Cardiac fibroblast (primary cell): ENCODE data around the gene C5orf58.
"Not testable (repeated sequence)": the region's sequence is repeated elsewhere in the genome, so short reads cannot be mapped to it uniquely, and the experiment has no call there.

Experiments used
- DNase-seq, 2 donors: peaks; one replicate each; pipeline versions ENCODE4 v3.0.0 to v3.0.0-alpha.2; 2010; ENCODE audit warnings: low read depth in 2 of 2
- H3K4me3 ChIP-seq, 2 donors: replicated peaks in 1 of 2; 1 replicate in 1 of 2; 2 replicates in 1 of 2; pipeline ENCODE4 v1.5.1; 2011; ENCODE audit warnings: low read depth in 2 of 2, low read length in 2 of 2, mild to moderate bottlenecking in 2 of 2, moderate library complexity in 1 of 2
- CTCF ChIP-seq: IDR thresholded peaks from one replicate; pipeline ENCODE4 v1.5.1; 2011; ENCODE audit warnings: low read depth, mild to moderate bottlenecking, low read length, inconsistent platforms

C5orf58 gene

GRCh38 chr5:170247363-170247762 is 14.6 kb downstream of the C5orf58 start:
- H3K4me3 ChIP-seq = no peak overlapping the region
- DNase-seq = peak in 1 of 2 donors; percentile 42
- no peak for TF ChIP-seq CTCF

GRCh38 chr5:170248172-170248930 is 15.6 kb downstream of the C5orf58 start:
- TF ChIP-seq CTCF = no peak
- H3K4me3 ChIP-seq = no peak overlapping the region
- no peak for DNase-seq

- DNase-seq, H3K4me3 ChIP-seq: not testable (repeated sequence)
Observed at GRCh38 chr5:170248931-170249227, 16.1 kb downstream of the C5orf58 start.

- TF ChIP-seq CTCF = no peak
- no peak overlapping the region for H3K4me3 ChIP-seq
- no peak for DNase-seq
Observed at GRCh38 chr5:170249355-170249754, 16.6 kb downstream of the C5orf58 start.

- no peak for DNase-seq
- TF ChIP-seq CTCF = no peak
- no peak overlapping the region for H3K4me3 ChIP-seq
Observed at GRCh38 chr5:170250810-170251317, 18.1 kb downstream of the C5orf58 start.

- no peak overlapping the region for H3K4me3 ChIP-seq
- TF ChIP-seq CTCF = no peak
- DNase-seq = no peak
Observed at GRCh38 chr5:170251462-170251861, 18.7 kb downstream of the C5orf58 start.

- H3K4me3 ChIP-seq = no peak overlapping the region
- no peak for TF ChIP-seq CTCF
- DNase-seq = no peak
Observed at GRCh38 chr5:170252109-170252508, 19.3 kb downstream of the C5orf58 start.
